Measurements from ENCODE around the gene FLT1.

Gene FLT1

DNA sequence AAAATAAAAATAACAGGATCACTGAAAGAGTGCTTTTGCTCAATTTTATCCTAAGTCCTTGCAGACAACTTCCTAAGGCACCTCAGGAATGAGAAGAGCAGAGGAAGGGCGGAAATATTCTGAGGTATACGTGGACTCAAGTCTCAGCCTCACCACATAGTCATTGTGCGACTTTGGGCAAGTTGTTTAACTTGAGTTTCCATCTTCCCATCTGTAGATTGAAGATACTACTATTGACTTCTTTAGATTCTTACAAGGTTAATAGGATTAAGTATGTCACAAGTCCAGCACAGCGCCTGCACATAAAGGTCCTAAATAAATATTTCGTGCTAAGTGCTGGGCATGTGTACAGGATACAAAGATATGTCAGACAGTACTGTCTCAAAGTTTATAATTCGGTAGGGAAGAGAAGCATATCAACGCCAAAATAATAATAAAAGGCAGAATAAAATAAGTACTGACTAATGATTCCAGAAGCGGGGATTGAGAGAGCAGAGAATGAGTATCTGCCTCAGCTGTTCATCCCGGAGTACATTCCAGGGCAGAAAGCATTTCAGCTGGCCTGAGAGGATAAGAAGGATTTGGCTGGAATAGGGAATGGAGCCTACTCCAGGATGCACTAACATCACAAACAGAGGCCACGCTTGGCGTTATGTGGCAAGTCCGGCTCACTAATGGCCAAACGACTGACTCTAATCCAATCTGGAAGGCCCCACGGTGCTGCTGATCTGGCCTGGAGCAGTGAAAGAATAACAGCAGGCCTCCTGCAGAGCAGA lies 139.7 kb downstream of the FLT1 start:
- no peak for FAIRE-seq

DNA sequence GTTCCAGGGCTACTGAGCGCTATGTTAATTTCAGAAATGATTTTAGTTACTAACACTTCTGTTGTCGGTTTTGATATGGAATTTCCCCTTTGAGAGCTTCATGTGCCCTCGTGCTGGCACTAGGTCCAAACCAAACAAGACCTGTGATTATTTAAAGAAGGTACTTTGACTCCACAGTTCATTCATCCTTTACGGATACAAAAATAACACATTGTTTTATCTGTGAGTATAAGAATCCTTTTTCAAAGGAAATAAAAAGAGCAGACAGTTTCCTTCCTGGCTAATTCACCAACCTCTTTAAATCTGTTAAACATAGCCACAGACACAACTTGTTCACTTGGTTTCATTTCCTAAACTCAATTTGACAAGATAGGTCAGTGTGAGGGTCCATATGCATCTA lies 141.2 kb downstream of the FLT1 start:
- DNase-seq (ENCODE audit: insufficient read length, low spot score) = no peak
- no peak for FAIRE-seq

More for the DNA sequence above, 139.7 kb downstream of the FLT1 start:
- DNase-seq (ENCODE audit: insufficient read length, low spot score) = no peak

DNA sequence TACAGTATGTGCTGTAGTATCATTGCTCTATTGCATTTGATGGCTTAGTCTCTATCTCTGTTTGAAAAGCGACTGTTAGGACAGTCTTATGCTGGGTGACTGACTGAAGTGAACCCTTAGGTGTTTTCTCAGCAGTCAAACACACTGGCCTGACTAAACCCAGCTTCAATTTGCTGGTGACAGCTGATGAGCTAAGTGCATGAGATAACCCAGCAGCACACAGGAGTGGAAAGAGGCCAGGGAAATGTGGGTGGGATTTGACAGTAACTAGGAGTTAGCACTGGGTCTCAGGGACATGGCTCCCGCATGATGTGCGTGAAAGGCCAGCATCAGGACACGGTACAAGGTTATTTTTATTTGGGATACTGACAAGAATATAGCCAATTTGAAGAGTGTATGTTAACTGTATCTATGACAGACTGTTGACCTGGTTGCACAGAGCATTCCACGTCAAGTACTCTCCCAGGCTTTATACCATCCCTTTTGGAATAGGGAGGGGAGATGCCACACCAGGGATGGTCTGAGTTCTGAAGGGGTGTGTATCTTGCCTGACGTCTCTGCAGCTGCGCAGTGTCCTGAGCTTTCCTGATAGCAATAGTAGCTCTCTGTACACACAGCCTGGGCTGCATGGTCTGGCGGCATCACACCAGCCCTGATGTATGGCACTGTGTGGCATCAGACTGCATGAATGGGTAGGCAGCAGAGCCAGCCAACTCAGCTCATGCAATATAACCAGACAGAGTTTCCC lies 144.8 kb downstream of the FLT1 start:
- DNase-seq (ENCODE audit: insufficient read length, low spot score) (no peak), FAIRE-seq (no peak)

DNA sequence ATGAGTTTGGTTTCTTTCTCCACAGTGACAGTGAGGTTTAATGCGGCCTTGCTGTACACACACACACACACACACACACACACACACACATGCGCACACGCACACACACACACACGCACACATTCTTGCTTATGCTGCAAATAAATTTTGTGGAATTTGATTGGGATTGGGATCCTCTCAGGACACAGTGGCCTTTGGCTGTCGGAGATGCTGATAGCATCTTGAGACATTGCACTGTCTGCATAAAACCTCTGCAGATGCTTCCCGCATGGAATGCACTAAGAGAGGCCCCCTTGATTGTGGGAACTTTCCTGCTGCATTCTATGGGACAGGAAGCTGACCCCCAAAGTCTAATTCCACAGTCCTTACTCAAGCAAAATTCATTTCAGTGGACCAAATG lies 145.6 kb downstream of the FLT1 start:
- DNase-seq (ENCODE audit: insufficient read length, low spot score) (no peak), FAIRE-seq (no peak)

DNA sequence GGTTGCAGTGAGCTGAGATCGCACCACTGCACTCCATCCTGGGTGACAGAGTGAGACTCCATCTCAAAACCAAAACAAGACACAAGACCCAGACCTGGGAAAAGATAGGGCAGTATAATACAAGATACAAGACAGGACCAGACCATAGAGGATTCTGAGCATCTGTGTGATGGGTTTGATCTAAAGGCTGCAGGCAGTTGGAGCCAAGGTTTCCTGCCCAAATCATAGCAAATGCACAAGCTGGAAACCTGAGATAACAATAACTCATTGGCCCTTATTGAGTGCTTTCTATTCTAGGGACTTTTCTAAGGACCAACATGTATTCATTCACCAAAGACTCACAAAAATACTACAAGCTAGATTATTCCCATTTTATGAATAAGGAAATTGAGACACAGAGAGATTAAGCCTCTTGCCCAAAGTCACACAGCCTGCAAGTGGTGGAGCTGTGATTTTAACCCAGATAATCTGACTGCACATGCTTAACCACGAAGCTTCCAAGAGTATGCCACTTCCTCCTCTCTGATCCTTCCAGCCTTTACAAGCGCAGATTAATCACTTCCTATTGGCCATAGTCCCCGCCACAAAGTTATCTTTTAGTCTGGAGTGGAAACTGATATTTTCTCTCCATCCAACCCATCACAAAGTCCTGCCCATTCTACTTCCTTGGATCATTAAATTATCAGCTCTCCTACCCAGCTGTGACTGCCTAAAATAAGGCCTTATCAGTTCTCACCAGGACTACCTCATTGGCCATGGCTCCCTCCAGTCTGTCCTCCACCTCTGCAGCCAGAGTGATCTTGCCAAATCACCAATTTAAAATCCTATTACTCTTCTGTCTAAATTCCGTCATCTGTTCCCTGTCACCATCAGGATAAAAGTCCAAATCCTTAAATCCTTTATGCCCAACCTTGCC lies 147.2 kb downstream of the FLT1 start:
- DNase-seq (ENCODE audit: insufficient read length, low spot score) (no peak), FAIRE-seq (no peak)

DNA sequence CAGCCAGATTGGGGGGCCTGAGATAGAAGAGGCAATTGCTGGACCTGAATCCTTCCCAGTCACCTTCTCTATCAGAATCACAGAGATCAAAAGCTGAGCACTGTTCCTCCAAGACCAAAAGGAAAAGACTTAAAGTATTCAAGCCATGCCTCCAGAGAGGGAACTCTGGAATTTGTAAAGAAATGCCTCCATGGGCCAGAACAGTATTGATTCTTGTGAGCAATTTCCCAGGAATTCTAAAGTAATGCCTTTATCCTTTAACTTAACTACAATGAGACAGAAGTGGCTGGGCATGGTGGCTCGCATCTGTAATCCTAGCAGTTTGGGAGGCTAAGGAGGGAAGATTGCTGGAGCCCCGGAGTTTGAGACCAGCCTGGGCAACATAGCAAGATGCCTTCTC lies 148.8 kb downstream of the FLT1 start:
- FAIRE-seq (no peak), DNase-seq (ENCODE audit: insufficient read length, low spot score) (no peak)

DNA sequence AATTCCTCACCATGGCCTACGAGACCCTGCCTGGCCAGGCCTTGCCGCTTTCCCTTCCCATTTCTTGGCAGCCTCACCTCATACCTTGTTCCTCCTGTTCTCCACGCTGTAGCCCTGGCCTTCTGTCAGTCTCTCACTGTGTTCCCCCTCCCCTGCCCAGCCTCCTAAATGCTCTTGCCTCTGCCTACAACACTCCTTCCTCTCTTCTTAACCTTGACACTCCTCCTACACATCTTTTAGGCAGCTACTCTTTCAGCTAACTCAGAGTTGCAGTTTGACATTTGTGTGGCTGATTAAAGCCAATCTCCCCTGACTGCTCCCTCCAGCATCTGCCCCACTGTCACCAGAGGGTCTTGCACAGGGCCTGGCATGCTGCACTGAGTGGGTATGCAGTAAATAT lies 150.8 kb downstream of the FLT1 start:
- DNase-seq (ENCODE audit: insufficient read length, low spot score) (no peak), FAIRE-seq (no peak)

DNA sequence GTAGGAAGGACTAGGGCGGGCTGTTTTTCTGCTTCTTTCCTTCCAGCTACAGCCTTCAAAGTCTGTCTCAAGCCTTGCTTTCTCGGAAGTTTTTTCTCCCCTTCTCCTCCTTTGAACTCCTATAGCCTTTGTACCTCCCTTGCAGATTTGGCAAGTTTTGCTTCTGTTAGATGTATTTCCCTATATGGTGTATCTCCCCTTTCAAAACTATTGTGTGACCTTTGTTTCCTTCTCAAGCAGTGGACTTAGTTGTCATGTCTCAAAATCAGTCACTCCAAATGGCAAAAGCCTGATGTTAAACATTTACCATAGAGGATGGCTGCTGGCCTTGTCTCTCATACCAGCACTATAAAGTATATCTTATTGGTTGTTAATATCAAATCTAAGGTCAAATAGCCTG lies 152.7 kb downstream of the FLT1 start:
- DNase-seq (ENCODE audit: insufficient read length, low spot score) = no peak
- FAIRE-seq = no peak

DNA sequence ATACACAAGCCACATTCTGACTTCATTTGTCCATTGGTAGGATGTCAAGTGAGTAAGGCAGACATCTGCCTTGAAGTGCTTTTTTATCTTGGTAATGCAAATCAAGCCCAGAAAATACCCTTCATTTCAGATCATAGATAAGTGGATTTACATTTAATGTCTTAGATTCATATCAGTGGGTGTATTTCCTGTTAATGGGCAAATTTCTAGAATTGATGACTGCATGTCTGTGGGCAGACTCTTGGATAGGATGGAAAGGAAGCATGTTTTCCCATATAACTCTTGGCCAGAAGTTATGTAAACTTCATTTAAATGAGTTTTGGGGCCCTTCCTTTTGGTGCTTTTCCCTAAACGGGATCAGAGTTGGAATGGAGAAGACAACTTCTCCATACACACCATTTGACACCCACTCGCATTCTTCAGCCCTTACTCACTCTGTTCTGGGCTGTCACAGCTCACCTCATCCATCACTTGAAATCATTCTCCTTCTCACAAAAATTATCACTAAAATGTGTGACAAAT lies 154.6 kb downstream of the FLT1 start:
- DNase-seq (ENCODE audit: insufficient read length, low spot score) = no peak
- no peak for FAIRE-seq

DNA sequence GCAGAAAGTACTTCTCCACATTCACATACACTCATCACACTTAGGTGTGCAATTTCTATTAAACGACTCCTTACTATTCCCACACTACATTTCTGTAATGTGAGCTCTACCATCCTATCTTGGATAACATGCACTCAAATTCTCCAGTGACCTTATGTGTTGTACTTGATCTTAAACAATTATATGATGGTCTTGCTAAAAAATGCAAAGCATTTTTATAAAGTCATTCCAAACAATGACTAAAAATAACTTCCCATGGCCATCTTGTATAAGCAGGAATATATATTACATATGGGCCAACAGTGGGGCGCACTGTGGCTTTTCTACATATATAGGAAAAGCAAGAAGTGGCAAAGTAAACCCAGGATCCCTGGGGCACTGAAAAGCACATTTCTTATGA lies 155.5 kb downstream of the FLT1 start:
- FAIRE-seq (no peak), DNase-seq (ENCODE audit: insufficient read length, low spot score) (no peak)

DNA sequence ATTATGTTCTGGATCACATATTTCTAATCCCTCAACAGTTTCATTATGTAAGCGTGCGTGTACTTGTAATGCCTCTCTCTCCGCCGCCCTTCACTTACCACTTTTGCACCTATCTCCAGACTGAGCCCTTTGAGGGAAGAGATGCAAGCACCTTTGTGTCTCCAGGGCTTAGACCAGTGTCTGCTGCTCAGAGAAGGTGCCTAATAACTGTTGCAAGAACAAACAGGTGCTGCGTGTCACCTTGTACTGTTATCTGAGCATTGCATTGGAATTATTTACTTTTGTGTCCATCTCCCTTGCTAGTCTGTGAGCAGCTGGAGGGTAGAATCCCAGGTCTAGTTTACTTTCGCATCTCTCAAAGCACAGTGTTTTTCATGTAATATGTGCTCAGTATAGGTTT lies 156.2 kb downstream of the FLT1 start:
- DNase-seq (ENCODE audit: insufficient read length, low spot score) = no peak
- no peak for FAIRE-seq

DNA sequence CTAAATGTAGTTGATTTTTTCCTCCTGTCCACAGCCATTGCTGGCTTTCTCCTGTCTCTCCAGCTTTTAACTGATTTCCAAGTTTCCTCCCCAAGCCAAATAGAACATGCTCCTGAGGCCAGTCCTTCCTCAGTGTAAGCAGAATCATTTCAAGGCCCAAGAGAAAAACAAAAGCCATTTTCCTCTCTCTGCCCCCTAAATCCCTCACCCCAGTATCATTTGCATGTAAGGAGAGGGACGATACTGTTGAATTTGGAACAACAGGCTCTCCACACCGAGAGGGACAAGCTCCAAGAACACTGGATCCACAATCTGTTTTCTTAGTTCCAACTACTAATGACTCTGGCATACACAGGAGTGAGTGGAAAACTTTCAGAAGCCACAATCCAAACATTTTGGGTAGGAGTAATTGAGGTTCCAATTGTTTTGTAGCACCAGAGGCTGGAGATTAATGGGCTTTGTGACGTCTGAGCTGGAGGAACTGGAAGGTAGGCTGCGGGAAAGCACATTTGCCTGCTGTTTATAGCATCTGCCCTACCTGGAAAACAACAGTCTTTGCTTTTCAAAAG lies 156.8 kb downstream of the FLT1 start:
- DNase-seq (ENCODE audit: insufficient read length, low spot score) (no peak), FAIRE-seq (no peak)

DNA sequence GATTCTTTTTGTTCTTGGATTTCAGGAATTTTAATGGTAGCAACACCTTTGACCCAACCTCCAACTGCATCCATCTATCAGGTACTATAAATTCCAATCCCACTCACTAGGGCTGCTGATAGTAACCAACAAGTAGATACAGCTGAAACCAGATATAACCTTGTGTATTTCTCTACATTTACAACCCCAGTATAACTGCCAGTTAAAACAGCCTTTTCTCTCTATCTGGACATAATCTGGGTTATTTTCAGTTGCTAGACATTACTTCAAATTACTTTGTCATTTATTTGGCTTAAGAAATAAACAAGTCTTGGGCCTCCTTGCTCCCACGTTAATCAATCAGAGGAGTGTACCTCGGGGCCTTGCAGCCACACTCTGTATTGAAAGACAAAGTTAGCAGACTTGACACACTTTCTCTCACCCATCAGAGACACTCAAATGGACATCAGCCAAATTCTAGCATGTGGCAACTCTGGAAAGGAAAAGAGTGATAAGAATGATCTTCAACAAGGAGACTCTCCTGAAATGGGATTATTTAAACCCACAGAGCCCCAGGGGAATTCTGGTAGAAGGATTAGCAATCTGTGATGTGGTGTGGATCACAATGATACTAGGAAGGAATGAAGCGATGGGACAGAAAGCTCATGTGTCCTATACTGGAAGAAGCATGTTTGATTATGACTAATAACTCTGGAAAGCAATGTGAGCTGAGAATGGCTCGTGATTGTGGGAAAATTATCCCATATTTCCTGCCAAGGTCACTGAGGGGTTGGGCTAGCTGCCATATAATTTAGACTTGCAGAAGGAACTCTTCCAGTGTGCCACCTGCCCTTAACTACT lies 157.5 kb downstream of the FLT1 start:
- no peak for DNase-seq (ENCODE audit: insufficient read length, low spot score)
- no peak for FAIRE-seq

DNA sequence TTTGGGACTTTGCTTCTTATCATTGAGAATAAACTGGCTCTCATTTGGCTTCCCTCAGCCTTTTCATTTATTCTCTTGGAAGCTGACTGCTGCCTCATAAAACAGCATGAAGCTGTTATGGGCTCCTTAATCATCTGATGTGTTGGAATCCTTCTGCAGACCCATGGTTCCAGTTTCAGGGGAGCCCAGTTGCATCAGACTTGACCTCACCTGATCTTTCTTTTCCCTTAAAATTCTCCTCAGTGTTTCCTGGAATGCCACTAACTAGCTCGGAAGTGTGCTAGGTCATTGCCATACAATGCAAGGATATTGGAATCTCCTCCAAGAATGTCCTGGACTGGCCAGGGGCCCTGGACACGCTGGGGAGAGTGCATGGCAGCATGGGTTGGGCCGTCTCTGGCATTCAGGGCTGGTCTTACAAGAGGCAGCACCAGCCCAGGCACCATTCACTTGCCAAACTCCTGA lies 158.7 kb downstream of the FLT1 start:
- DNase-seq (ENCODE audit: insufficient read length, low spot score) (no peak), FAIRE-seq (no peak)

DNA sequence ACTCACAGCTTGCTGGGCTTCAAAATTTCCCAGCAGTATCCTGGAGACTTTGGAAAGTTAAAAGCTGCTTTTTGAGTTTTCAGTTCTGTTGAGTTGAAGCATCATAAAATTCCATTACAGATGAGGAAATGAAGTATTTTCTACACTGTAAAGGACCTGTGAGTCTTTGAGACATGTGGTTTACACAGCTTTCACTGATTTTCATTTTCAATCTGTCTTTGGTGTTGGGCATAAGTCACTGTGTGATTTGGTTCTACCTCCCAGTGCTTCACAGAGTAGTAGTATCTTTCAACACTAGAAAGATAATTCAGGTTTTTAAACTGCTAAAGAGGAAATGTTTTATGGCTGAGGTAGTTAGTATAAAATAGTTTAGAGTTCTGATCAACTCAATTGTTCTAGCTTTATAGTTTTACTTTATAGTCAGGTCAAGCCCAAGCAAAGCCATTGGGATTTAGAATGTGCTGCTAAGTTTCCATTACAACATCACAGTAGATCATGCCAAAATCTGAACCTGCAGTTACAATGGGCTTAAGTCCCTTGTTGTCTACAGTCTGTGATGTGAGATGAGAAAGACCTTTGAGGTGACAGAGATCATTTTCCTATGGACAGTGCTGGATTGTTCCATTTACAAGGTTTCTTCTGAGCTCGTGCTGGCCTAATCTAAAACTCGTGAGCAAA lies 161.6 kb downstream of the FLT1 start:
- no peak for FAIRE-seq
- no peak for DNase-seq (ENCODE audit: insufficient read length, low spot score)

DNA sequence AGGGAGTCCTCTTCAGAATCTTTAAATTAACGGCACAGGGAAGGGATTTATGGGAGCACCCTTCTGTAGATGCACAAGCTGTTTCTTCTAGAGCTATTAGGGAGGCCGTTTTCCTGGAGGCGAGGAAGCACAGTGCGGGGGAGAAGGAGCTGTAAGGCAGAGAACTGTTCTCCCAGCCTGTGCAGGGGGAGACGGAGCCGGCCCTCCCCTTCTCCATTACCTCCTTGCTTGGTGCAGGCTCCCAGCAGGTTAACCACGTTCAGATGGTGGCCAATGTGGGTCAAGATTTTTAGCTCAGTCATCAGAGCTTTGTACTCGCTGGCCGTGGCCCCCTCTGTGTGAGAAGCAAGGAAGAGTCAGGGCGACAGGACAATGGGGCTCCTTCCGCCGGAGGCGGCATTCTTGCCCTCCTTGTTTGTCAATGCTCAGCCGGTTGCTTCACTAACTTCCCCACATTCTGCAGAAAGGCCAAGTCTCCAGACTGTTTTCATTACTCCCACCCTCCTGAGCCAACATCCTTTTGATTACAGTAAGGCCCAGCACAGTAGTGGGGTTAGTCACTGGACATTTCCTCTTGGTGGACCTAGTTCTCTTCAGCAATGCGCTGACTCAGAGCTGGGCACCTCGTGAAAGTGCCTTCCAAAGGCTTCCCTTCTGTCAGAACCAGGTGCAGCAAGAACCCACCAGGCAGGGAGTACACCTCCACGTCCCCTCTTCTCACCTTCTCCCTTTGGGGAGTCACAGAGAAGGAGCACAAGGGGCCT lies 165.4 kb downstream of the FLT1 start:
- DNase-seq (ENCODE audit: insufficient read length, low spot score) = no peak
- no peak for FAIRE-seq

DNA sequence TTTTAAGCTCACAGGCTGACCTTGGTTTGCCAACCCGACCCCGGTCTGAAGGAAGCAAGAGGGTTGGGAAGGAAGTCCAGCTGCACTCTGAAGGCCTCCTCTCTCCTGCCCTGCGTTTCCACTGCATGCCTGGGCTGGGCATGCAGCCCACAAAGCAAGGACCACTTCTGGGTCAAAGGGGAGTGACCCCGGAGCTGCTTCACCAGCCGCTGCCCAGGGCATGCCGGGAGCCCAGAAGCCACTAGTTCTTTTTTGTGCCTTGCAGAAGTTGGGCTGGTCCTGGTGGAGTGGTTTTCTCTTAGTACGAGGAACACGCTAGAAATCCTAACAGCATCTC lies 166.7 kb downstream of the FLT1 start:
- FAIRE-seq = no peak

More for the DNA sequence above, 166.7 kb downstream of the FLT1 start:
- no peak for DNase-seq (ENCODE audit: insufficient read length, low spot score)
